ENCODE data around the gene TPPP3. TPM values are rescaled to one million over a fixed set of nuclear protein-coding genes. Genes with fewer than 3 reads are reported as not detected.

Gene TPPP3
- 70.5 and 70.9 TPM in 2 replicates for total RNA-seq (2014; rRNA removed; shearing (Covaris generic))

DNA sequence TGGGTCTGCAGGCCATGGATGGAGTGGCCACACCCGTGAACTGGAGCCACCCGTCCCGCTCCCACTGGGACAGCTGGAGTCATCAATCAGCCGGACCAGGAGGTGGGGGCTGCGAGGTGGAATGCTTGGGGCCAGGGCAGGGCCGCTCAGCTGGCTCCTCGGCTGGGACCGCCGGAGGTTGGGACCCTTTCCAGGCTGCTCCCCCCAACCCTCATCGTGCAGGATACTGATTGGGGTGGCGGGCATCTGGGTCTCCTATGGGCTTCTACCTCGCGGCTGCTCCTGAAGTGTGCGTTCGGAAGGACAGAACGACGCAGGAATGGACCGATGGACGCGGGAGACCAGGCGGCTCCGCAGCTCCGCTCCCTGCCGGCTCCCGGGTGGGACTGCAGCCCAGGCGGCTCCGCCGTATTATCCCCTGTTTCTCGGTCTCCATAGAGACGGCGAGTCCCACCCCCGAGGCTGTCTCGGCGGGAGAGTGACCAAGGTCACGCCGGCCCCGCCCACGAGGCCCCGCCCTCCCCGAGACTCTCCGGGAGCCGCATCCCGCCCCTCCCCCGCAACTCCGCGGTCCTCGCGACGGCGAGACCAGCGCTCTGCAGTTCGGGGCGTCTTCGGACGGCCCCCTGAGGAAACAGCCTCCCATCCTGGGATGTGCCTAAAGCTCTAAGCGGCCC, at the start of gene TPPP3:
Gene TPPP3 (minus strand): TSS at position 388 of the 677 bp plus-strand sequence. CDS start 2,387 bp downstream, outside the sequence.
- peak; percentile 91 for DNase-seq (ENCODE audit: low spot score)

DNA sequence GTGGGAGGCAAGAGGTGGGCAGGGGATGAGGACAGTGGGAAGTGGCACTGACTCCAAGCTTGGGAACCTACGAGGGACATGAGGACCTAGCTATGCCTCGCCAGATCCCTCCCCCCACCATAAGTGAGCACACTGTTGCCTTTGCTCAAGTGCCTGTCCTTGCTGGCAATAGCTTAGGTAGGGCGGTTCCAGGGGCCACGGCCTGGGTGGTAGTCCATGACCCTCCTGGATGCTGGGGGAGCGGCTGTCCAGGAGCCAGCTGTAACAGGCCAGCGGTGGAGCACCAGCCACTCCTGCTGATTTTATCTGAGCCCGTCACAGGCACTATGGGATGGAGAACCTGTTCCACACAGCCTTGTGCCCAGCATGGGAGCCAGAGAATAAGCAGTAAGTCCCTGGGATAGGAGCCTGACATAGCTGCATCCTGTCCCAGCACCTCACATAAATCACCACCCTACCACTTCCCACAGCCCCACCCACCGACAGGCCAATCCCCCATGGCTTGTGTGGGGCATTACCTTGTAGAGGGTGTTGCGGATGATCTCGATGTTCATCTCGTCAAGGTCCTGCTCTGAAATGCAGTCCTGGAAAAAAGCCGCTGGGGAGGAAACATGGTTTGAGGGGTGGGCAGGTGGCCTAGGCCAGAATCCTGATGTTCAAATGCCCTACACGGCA, 49.4 kb upstream of the TPPP3 start:
- no peak for DNase-seq (ENCODE audit: low spot score)

DNA sequence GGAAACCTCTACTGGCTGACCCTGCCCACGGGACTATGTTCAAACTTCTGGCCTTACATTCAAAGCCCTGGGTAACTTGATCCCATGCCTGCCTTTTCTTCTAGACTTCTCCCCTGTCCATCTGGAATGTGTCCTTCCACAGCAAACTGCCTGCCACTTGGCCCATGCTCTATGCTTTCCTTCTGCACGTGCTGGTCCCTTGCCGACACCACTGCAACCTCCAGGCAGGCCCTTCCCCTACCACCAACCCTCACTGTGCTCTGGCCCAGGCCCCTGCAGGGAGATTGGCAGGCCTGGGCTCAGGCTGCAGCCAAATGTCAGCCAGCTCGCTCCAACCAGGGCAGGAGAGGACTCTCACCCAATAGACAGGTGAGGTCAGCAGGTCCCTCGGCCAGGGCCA, 48.6 kb upstream of the TPPP3 start:
- DNase-seq (ENCODE audit: low spot score), result no peak

DNA sequence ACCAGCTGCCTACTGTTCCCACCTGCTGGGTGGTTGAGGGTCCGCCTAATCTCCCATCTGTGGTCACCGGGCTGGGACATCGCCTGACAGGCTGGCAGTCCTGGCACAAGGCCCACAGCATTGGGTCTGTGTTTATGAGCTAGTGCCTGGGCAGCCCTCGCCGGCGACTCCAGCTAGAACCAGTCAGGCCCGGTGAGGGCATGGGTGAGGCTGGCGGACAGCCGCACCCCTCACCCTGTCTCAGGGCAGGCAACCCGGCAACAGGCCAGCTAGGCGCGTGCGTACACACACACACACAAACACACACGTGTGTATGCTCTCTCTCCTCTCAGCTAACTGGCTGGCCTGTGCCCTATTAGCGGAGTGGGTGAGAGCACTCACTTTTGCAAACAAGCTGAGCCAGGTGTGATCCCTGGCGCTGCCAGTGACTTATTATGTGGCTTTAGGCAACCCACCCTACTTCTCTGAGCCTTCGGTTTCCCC, 48.0 kb upstream of the TPPP3 start:
- peak; percentile 88 for DNase-seq (ENCODE audit: low spot score)

DNA sequence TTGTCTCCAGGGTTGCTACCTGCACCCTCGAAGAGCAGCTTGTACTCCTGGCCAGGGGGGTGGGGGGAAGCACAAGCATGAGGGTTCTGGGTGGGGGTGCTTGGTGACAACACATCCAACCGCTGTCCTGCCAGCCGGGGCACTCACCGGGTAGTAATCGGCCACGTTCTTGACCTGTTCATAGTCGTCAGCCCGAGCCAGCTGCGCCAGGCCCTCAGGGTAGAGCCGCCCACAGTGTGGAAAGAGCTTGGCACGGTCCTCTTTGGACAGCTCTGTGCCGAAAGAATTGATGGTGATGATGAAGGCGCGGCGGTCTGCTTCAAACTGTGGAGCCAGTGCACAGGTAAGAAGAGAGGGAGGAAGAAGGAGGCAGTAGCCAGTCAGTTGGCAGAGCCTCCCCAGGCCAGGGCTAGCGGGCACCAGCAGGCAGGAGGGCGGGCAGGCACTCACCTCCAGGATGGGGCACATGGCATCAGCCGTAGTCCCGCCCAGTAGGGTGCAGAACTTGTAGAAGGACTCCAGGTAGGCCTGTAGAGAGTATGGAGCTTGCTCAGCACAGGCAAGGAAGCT, 45.6 kb upstream of the TPPP3 start:
- DNase-seq (ENCODE audit: low spot score), result no peak

DNA sequence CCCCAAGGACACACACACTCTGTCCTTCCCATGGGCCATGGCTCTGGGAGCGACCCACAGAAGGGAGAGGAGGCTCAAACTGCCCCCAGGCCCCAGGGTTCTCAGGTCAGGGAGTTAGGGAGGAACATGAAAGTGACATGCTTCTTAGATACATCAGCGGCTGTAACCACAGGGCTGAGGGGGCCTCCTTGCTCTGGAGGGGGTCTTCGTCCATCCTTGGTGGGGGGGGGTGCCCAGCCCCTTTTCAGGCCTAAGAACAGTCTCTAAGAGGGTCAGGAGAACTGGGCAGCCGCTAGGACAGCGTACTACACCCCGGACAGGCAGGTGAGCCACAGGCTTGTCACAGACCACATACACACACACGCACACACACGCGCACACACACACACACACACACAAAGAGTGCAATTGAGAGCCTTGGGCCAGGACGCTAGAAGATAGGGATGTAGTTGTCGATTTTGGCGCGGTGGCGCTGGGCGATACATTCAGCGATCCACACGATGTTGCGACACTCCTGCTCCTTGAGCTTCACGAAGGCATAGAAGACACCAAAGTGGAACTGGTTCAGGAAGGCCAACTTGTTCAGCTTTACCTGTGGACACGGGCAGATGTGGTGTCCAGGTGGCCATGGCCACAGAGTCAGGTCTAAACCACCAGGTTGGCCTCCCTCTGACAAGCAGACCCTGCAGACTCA, 44.9 kb upstream of the TPPP3 start:
- DNase-seq (ENCODE audit: low spot score), result no peak

DNA sequence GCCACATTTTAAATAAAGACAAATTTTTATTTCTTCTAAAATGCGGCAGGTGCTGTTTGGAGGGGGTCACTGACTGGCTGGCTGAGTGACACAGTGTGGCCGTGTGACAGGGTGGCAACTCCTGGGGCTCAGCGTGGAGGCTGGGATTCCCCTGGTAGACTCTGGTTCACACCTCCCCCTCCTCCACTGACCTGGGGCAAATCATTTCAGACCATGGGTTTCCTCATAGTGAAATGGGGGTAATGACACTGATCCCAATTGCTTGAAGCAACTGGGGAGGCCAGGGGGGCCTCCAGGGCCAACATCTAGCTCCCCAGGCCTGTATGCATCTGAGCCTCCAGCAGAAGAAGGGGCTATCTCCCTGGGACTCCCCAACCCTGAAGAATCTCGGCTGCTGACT, 44.2 kb upstream of the TPPP3 start:
- no peak for DNase-seq (ENCODE audit: low spot score)

DNA sequence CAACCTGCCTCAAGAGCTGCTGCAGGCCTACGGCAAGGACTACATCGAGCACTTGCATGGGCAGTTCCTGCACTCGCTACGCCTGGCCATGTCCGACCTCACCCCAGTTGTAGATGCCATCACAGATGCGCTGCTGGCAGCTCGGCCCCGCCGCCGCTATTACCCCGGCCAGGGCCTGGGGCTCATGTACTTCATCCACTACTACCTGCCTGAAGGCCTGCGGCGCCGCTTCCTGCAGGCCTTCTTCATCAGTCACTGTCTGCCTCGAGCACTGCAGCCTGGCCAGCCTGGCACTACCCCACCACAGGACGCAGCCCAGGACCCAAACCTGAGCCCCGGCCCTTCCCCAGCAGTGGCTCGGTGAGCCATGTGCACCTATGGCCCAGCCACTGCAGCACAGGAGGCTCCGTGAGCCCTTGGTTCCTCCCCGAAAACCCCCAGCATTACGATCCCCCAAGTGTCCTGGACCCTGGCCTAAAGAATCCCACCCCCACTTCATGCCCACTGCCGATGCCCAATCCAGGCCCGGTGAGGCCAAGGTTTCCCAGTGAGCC, 43.4 kb upstream of the TPPP3 start:
- DNase-seq (ENCODE audit: low spot score), result no peak

DNA sequence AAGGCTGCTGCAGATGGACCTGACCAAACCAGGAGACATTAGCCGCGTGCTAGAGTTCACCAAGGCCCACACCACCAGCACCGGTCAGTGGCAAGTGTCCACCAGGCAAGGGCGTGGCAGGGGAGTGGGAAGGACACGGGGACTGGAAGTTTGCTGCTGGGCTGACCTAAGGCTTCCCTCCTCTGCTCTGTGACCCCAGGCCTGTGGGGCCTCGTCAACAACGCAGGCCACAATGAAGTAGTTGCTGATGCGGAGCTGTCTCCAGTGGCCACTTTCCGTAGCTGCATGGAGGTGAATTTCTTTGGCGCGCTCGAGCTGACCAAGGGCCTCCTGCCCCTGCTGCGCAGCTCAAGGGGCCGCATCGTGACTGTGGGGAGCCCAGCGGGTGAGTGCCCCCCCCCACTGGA, 42.5 kb upstream of the TPPP3 start:
- no peak for DNase-seq (ENCODE audit: low spot score)

DNA sequence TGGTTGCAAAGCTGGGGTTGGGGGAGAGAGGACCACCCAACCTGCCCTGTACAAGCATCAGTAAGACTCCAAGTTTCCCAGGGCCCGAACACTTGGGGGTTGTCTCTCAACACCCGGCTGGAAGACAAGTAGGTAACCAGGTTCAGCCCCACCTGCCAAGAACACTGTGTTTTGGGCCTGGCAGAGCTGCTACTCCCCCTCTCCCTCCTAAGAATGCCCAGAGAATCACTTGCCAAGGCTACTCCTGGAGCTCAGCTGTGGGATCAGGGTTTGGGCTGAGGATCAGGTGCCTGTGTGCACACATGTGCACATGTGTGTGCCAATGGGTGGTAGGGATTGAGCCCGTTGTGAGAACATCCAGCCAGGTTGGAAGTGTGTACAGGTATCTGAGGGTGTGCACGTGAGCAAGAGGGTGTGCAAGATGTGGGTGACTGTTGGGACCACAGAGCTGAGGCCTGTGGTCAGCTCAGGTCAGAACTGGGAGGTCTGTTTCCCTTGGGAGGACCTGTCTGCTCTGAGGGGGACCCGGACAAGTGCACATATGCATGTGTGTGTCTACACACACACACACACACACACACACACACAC, 39.9 kb upstream of the TPPP3 start:
- no peak for DNase-seq (ENCODE audit: low spot score)

DNA sequence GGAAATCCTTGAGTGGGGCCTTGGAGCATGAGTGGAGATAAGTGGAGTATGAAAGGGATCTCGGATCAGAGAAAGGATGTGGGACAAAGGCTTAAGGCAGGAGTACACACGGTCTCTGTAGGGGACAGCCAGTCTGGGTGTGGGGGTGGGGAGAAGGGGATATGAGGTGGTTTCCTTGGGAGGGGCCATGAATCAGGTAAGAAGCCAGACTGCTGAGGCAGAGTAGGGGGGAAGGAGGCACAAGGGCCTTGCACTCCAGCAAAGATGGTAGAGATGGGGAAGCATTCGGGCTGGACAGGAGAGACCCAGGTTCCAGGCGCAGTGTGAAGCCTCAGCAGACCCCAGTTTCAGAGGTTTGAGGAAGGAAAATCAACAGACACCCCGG, 39.2 kb upstream of the TPPP3 start:
- no peak for DNase-seq (ENCODE audit: low spot score)

DNA sequence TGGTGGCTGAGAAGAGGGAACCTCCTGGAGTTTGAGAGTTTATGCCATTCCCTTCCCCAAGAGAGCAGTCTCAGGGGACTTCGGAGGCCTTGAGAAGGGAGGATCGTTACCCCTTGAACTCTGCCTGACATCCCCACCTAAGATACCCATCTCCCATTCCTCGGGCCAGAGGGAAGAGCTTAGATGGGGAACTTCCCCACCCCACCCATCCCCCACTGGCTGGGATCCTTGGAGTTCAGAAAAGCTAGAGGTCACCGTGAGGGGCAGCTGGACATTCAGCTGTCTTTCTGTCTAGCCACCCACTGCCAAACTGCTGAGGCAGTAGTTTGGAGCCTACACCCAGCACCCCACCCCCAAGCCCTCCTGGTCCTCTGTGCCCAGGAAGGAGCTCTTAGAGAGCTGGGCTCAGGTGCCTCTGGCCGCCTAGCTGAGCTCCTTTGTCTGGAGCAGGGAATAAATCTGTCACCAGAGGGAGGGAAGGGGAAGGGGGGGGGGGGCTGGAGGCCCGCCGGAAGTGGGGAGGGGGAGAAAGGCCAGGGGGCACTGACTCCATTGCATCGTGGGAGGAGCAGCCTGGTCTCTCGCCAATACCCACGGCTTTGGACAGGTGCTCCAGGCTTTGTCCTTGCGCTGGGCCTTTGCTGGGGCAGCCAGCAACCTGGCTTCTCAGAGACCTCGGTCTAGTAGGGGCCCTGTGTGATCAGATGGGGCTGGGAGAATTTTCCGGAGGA, 38.6 kb upstream of the TPPP3 start:
- no peak for DNase-seq (ENCODE audit: low spot score)

DNA sequence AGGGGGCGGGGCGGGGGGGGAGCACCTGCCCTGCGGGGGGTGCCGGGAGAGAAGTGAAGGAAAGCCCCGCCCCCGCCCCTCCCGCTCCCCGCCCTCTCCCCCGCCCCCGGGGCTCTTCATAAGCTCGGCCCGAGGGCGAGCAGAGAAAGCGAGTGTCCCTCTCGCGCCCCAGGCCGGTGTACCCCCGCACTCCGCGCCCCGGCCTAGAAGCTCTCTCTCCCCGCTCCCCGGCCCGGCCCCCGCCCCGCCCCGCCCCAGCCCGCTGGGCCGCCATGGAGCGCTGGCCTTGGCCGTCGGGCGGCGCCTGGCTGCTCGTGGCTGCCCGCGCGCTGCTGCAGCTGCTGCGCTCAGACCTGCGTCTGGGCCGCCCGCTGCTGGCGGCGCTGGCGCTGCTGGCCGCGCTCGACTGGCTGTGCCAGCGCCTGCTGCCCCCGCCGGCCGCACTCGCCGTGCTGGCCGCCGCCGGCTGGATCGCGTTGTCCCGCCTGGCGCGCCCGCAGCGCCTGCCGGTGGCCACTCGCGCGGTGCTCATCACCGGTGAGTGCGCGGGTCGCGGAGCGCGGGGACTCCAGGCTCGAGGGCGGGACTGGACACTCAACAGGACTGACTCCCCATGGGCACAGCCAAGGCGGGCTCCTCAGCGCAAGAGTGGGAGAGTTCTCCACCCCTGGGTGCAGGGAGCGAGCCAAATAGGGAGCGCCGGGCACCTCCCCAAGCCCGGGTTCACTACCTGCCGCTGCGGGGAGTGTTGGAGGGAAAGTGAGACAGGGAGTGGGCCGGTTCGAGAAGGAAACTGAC, 37.9 kb upstream of the TPPP3 start, which contains the start of gene HSD11B2:
Gene HSD11B2 (plus strand): TSS at position 145 of the 798 bp plus-strand sequence. CDS start 128 bp downstream, at position 273.
- DNase-seq (ENCODE audit: low spot score), result peak; percentile 73

DNA sequence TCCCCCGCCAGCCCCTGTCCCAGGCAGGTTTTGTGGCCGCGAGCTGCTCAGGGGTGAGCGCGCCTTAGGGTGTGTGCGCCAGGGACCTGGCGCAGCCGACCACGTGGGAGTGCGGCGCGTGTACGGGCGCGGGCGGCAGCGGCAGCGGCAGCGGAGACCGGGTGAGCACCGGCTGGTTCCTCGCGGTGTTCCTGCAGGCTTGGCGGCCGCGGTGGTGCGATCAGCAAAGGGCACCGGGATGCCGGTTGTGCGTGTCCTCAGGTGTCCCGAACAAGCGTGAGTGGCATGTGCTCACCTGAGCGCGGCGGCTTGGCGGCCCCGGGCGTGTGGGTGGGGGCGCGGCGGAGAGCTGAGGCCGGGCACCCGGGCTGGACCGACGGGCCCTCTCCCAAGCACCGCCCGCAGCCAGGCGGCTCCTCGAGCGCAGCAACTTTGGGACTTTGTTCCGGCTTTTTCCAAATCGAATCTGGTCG, 37.2 kb upstream of the TPPP3 start:
- peak; percentile 38 for DNase-seq (ENCODE audit: low spot score)

DNA sequence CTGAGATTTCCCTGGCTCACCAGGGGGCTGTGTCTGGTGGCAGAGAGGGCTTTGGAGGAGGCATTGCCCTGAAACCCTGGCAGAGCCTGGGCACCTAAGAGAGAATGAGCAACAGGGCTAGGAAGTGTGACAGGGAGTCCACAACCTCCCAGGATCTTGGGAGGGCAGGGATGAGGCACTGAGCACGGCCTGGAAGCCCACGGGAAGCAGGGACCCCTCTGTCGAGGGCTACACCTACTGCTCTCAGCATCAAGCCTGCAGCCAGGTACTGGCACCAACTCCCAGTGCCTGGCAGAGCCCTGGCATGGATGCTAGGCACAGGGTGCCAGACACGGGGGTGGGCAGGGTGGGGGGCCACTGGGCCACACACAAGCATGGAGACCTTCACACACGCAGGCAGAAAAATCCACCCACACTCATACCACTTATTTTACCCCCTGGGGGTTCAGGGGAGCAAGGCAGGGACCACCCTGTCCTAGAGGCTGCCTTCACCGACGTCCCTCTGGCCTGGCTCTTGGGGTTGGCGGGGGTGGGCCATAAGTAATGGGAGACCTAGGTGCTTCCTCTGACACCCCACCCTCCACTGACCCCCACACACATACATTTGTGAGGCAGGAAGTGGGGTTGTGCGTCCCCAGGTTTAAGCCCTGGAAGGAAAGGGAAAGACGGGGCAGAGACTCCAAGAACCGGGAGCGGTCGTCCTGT, 36.7 kb upstream of the TPPP3 start:
- no peak for DNase-seq (ENCODE audit: low spot score)

DNA sequence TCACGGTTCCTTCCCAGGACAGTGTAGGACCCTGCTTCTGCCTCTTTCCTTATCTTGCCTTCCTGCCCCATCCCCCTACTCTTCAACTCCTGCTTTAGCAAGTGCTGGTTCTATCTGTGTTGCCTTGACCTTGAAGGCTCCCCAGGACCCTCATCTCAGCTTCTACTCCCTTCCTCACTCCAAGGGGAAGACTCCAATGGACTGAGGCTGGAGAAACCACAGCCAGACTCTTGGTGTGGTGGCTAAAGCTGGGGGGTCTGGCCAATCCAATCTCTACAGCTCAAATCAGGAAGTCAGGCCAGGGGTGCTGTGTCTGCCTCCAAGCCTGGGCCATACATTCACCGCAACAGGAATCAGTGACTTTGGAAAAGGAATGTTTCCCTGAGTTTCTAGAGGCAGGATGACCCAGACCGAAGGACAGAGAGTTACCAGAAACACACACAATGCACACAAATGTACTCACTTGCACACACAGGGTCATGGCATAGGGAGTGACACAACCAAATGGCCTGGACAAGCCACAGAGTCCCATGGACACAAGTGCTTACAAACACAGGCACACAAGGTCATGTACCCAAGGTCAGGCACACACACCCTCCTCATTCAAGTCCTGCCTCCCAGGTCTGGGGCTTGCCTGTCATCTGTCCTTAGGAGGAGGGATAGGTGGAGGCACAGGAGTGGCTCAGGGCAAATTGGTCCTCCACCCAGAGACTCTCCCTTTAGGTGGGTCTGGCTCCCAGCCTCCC, 35.9 kb upstream of the TPPP3 start:
- no peak for DNase-seq (ENCODE audit: low spot score)

DNA sequence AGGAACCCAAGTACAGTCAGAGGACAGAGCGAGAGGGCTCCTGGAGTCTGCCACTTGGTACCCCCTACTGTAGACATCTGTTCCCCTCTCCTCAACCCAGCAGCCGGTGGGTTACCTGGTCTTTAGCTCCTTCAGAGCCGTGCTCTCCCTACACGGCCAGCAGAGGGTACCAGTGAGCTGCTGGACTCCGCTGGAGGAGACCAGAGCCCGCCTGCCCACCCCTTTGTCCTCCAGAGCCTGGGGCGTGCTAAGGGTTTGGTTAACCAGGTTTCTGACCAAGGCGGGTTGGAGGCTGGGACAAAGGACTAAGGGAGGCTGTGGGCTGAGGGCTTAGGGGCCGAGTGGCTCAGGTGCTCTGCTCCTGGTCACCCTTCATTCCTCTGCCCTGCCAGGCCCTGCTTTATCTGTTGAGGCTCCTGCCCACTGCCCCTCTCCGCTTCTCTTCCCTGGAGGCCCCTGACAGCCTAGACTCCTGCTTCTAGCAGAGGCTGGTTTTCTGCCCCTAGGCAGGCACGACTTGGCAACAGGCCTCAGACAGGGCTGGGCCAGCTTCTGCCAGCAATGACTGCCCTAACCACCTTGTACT, 34.9 kb upstream of the TPPP3 start:
- peak; percentile 83 for DNase-seq (ENCODE audit: low spot score)

DNA sequence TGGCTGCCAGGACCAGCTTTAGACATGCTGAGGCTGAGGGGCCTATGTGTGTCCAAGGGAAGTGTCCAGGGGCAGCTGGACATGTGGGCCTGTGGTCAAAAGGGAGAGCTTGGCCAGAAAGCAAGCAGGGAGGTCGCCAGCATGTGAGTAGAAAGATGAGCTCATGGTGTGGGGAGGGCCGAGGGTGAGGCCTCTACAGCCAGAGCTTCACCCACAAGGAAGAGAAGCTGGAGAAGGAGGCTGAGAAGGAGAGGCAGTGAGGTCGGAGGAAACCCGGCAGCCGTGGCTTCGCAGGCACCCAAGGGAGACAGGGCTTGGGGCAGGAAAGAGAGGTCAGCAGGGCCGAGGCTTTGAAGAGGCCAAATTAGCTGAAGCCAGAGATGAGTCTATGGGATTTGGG, 33.7 kb upstream of the TPPP3 start:
- DNase-seq (ENCODE audit: low spot score), result no peak

Data from HT-29 (cell line).